ENCODE data around the gene APOC1. TPM values are rescaled to one million over a fixed set of nuclear protein-coding genes. Genes with fewer than 3 reads are reported as not detected.

APOC1 gene
- total RNA-seq, 1 donor from 2014 or later, result 2.3 TPM

DNA sequence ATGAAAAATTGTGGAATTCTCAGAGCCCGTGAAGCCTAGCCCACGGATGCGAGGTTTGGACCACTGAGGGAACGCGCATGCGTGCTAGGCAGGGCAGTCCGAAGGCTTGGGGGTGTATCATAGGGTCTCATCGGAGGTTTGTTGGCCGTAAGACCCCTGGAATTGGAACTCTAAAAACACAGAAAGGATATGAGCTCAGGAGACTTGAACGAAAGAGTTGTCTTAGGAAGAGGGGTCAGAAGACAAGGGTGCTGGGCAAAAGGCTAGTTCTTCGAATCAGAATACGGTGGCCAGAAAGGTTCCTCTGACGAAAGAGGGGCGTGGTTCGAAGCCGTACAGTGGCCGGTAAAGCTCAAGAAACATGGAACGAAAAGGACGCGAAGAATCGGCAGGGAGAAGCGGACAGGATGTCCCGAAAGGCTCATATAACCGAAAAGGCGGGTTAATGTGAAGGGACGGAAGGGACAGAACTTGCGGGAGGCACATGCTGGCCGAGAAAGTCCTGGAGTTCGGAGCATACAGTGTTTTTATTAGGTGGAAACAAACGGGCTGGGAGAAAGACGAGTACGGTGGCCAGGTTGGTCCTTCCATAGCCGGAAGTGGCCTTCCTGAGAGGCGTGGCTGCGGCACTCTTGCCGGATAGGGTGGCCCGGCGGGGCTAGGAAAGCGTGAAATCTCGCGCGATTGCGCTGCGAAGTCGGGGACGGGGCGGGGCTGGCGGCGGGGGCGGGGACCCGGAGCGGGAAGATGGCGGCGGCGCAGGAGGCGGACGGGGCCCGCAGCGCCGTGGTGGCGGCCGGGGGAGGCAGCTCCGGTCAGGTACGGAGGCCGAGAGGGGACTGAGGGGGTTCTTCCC lies 40.5 kb downstream of the APOC1 start, which contains the start of gene CLPTM1:
Gene CLPTM1, plus strand, starts transcription at position 732 of the 856 bp plus-strand sequence. Its CDS starts 16 bp downstream, at position 748.
- peak; percentile 96 for DNase-seq (ENCODE audit: extremely low read depth, low read depth, low spot score)

GRCh38 chr19:44955505-44956439 lies 41.4 kb downstream of the APOC1 start:
- DNase-seq (ENCODE audit: extremely low read depth, low read depth, low spot score), result no peak

DNA sequence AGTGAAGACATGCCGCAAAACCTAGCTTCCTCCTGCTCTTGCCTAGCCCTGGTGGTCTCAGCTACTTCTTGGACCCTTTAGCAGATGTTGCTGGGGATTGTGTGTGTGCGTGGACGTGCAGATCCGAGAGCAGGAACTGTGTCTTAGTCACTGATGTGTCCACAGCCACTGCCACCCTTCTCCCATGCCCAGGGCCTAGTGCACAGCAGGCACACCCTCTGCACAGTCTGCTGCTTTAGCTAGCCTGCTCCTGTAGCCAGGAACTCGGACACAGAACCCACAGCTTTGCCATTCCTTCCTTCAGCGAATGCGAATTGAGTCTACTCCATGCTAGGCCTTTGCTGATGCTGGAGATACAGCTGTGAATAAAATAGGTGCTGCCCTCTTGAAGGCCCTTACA lies 43.1 kb downstream of the APOC1 start:
- no peak for DNase-seq (ENCODE audit: extremely low read depth, low read depth, low spot score)

GRCh38 chr19:44958090-44958489 lies 43.7 kb downstream of the APOC1 start:
- DNase-seq (ENCODE audit: extremely low read depth, low read depth, low spot score), result no peak

GRCh38 chr19:44959691-44960090 lies 45.3 kb downstream of the APOC1 start:
- DNase-seq (ENCODE audit: extremely low read depth, low read depth, low spot score), result no peak

DNA sequence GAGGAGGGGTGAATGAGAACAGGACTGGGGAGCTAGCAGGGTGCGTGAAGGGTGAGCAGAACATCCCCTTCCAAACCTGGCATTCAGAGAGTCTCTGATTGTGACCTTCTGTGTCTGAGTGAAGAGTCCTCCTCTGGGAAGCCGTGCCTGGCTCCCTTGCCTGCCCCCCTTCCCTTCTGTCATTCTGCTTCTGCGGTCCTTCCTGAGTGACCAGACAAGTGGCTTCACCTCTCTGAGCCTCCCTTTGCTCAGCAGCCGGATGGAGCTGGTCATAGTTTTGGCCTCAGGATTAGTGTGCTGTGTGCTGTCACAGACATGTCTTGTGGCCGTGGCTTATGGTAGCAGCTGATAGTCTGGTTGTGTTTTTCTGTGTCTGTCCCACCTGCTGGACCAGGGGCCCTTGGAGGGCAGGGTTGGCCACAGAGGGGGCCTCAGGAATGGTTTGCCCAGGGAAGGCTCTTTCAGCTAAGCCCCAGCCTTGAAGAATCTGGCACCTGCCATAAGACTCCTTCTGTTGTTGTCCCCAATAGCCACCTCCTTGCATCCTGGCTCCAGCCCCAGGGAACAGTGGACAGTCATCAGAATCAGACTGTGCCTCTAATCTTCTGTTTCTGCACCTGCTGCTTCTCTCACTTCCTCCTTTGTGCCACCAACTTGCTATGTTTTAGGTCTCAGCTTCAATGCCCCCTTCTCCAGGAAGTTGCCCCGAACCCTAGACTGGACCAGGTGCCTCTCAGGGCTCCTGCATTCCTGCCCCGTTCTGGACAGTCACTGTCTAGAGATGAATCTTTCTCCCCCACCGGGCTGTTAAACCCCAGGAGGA lies 46.7 kb downstream of the APOC1 start:
- no peak for DNase-seq (ENCODE audit: extremely low read depth, low read depth, low spot score)

DNA sequence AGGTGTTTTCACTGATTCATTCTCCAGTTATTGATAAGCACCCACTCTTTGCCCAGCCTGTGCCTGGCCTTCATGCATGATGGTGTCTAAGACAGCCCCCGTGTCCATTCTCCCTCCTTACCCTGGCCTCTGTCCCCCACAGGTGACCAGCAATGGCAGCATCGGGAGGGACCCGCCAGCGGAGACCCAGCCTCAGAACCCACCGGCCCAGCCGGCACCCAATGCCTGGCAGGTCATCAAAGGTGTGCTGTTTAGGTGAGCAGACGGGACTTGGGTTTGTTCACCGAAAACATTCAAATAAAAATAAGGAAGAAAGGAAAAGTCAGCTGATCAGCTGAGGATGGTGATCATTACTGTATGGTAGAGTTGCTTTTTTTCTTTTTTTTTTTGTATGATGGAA lies 47.4 kb downstream of the APOC1 start:
- no peak for DNase-seq (ENCODE audit: extremely low read depth, low read depth, low spot score)

DNA sequence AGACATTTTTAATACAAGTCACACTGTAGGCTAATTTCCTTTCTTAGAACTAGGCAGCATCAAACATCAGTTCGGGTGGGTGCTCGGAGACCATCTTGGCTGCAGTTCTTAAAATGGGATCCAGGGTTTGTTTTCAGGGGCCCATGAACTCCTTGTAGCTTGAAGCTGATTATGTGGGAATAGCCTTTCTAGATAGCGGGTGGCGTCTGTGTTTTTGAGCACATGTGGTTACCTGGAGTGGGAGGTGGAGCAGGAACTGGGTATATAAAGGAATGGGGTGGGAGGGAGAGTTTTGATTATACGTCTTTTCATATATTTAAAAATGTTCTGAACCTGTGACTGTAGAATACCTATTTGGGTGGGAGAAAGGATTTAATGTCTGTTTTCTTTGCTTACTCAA lies 53.7 kb downstream of the APOC1 start:
- no peak for DNase-seq (ENCODE audit: extremely low read depth, low read depth, low spot score)

GRCh38 chr19:44968670-44969069 lies 54.3 kb downstream of the APOC1 start:
- DNase-seq (ENCODE audit: extremely low read depth, low read depth, low spot score), result no peak

Other genes with a start within 250 kb of the APOC1 start
- gene CEACAM19, start 243.1 kb upstream of the APOC1 start, total RNA-seq, result 4.4 and 9.0 TPM in 2 replicates
- not detected in 2 replicates for gene CEACAM16, start 215.5 kb upstream of the APOC1 start, total RNA-seq
- 28.3 and 30.0 TPM in 2 replicates for gene BCL3, start 165.9 kb upstream of the APOC1 start, total RNA-seq
- 1.1 TPM in 1 of 2 replicates, not detected in the other for gene CBLC, start 136.7 kb upstream of the APOC1 start, total RNA-seq
- 57.0 and 78.9 TPM in 2 replicates for gene BCAM, start 105.5 kb upstream of the APOC1 start, total RNA-seq
- 292 and 342 TPM in 2 replicates for gene NECTIN2, start 68.3 kb upstream of the APOC1 start, total RNA-seq
- 74.7 and 75.5 TPM in 2 replicates for gene TOMM40, start 23.4 kb upstream of the APOC1 start, total RNA-seq
- 4.0 and 10.0 TPM in 2 replicates for gene APOE, start 8.8 kb upstream of the APOC1 start, total RNA-seq
- not detected in 2 replicates for gene APOC4, start 27.6 kb downstream of the APOC1 start, total RNA-seq
- gene APOC2, start 31.4 kb downstream of the APOC1 start, total RNA-seq, result not detected in 2 replicates
- gene CLPTM1, start 40.8 kb downstream of the APOC1 start, total RNA-seq, result 87.7 and 119 TPM in 2 replicates
- 24.1 and 46.9 TPM in 2 replicates for gene RELB, start 86.9 kb downstream of the APOC1 start, total RNA-seq
- 42.7 and 43.3 TPM in 2 replicates for gene CLASRP, start 124.4 kb downstream of the APOC1 start, total RNA-seq
- 0.53 and 0.78 TPM in 2 replicates for gene ZNF296, start 161.9 kb downstream of the APOC1 start, total RNA-seq
- 33.6 and 45.6 TPM in 2 replicates for gene GEMIN7, start 164.7 kb downstream of the APOC1 start, total RNA-seq
- 39.6 and 44.7 TPM in 2 replicates for gene PPP1R37, start 178.6 kb downstream of the APOC1 start, total RNA-seq
- gene NKPD1, start 246.4 kb downstream of the APOC1 start, total RNA-seq, result 0.29 TPM in 2 replicates

Data from glomerular endothelial cell (primary cell).